Heart left ventricle (tissue), 16 donors: ENCODE data around the gene ATXN7. TPM values are rescaled to one million over a fixed set of nuclear protein-coding genes. Genes with fewer than 3 reads are reported as not detected.
A peak's percentile ranks its signal among the peaks of the same experiment; 100 is the strongest.

Experiments
- ATAC-seq, 4 donors: fragments of 200-7000 bp; cut with Tn5 transposase; one replicate each; pipeline ENCODE4 v1.9.1; 2020 to 2022; ENCODE audit warnings: moderate library complexity in 4 of 4, mild to moderate bottlenecking in 3 of 4, moderate number of reproducible peaks in 1 of 4
- DNase-seq, 5 donors: peaks; one replicate each; pipeline ENCODE4 v3.0.0-alpha.2; 2020
- H3K27ac ChIP-seq, 12 donors: fragments of 200-600 bp; sonication (generic) in 4 of 12; one replicate each; pipeline versions ENCODE4 v1.5.0 to v1.8.0; 2016 to 2022; ENCODE audit warnings: mild to moderate bottlenecking in 2 of 12
- H3K27me3 ChIP-seq, 9 donors: fragments of 200-600 bp; sonication (generic) in 2 of 9; one replicate each; pipeline versions ENCODE4 v1.5.1 to v1.8.0; 2016 to 2022; ENCODE audit warnings: mild to moderate bottlenecking in 3 of 9
- H3K36me3 ChIP-seq, 9 donors: fragments of 200-600 bp; sonication (generic) in 2 of 9; one replicate each; pipeline versions ENCODE4 v1.5.0 to v1.8.0; 2018 to 2022; ENCODE audit warnings: mild to moderate bottlenecking in 2 of 9
- H3K4me1 ChIP-seq, 12 donors: fragments of 200-600 bp; sonication (generic) in 4 of 12; one replicate each; pipeline versions ENCODE4 v1.5.0 to v1.8.0; 2016 to 2022; ENCODE audit warnings: mild to moderate bottlenecking in 3 of 12
- H3K4me3 ChIP-seq, 12 donors: fragments of 200-600 bp; sonication (generic) in 4 of 12; one replicate each; pipeline versions ENCODE4 v1.5.0 to v1.8.0; 2017 to 2022; ENCODE audit warnings: mild to moderate bottlenecking in 9 of 12, moderate library complexity in 4 of 12
- H3K9me3 ChIP-seq, 12 donors: fragments of 200-600 bp; sonication (generic) in 4 of 12; one replicate each; pipeline versions ENCODE4 v1.5.0 to v1.8.0; 2016 to 2022; ENCODE audit warnings: mild to moderate bottlenecking in 1 of 12
- POLR2A ChIP-seq, 2 donors: fragments of 450-650 bp; IDR thresholded peaks; one replicate each; pipeline ENCODE4 v1.6.1; 2017; ENCODE audit warnings: antibody characterized with exemption in 2 of 2, mild to moderate bottlenecking in 2 of 2, moderate library complexity in 2 of 2
- WGBS, 4 donors: extraction: QIAGEN DNeasy Blood & Tissue Kit in 2 of 4; methylation state at CpG; one replicate each; pipeline versions ENCODE4 v1.1.5 to v1.1.7; 2013 to 2018; 5-methylcytosine and 5-hydroxymethylcytosine counted together
- intact Hi-C, 10 donors: fragments of 100-400 bp; cut with DNase I; formaldehyde crosslinking; loops; one replicate each; pipeline versions ENCODE4 v1.11.1 to v1.14.2; 2022
- polyA plus RNA-seq, 2 donors: library from polyadenylated mRNA; stranded (reverse); fragments of 200-250 nt; gene quantifications; one replicate each; pipeline ENCODE4 v1.2.3, GENCODE V29; 2013
- total RNA-seq, 9 donors: library from RNA; depleted of rRNA in 2 of 9; stranded (reverse); fragments of >200 nt in 2 of 9; fragmentation: NEBNext Ultra II Directional in 3 of 9; extraction: Animal tissue kit (Norgen Biotek cat#: 25700) in 3 of 9; gene quantifications; one replicate each; pipeline versions ENCODE4 v1.1.0 to v1.2.4, GENCODE V29; 2016 to 2023
- TF ChIP-seq, protein P1 (sequence below), 12 donors: fragments of 200-600 bp; sonication (generic) in 4 of 12; IDR thresholded peaks; one replicate each; pipeline versions ENCODE4 v1.5.0 to v1.8.0; 2018 to 2022; ENCODE audit warnings: antibody characterized with exemption in 12 of 12, mild to moderate bottlenecking in 5 of 12
- donor health status: ischemic (EF 13 %, LVEDD 7.1; RV severe dilation, severe dysfunction).
- donor health status: healthy with polysubstance abuse.
- donor health status: DM: no; HTN: yes; CAD: no.
- donor health status: DM: no; HTN: no; CAD: no.
- donor health status: ischemic (EF 25% LVEDD 6.9; RV normal size, moderate dysfunction).
- donor health status: ischemic (EF 25% LVEDD 5.7; RV mildly dilated, moderate dysfunction).
- donor health status: healthy.
- donor health status: DM: yes; HTN: yes; CAD: no.
- donor health status: ischemic (EF 35%, LVEDD 5.7; RV mildly dilated, moderate dysfunction).
- donor health status: nonischemic (EF 11% LVEDD 7.7; RV severe dilation, severe dysfunction).
- donor health status: DM: yes; HTN: yes; CAD: no.
- donor health status: PGD.
- donor health status: ischemic (EF 29% LVEDD 5.4; RV normal size, mild dysfunction).
- donor health status: nonischemic (EF 23%, LVEDD 6.1; RV moderate dilation, normal function).

Gene ATXN7
- total and polyA plus RNA-seq, 11 donors, result 4.5 to 31.4 (median 16.7) TPM

DNA sequence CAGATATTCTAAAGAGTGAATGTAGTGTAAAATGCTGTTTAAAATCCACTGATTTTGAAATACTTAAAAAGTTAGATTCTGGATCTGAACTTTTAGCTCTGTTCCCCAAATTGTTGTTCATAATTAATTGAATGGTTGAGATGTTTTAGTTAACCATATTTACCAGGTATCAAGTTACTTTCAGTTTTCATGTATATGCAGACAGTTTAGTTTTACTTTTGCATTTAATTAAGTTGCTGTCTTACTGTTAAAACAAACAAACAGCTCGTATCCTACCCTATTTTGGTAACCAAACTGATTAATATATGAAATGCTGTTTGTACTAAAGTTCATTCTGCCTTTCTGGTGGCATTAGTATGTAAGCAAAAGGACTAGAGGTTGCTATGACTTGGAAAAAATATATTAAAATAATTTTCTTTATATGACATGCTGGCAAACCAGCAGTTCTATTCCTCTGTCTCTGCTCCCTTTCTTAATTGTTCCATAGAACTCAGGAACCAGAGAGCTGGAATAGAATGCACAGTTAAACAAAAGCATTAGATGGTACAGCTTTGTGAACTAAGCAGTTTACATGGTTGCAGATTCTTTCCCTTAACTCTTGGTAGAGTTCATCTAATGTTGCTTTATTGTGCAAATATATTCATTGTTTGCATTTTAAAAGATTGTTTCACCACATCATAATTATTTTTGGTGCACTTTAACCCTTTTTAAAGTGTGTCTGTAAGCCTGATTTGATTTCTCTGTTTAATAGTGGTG lies 88.0 kb downstream of the ATXN7 start:
- H3K27ac ChIP-seq, result peak overlapping the region in 1 of 12 donors; percentile 22
- peaks cover 0 to 21% (median 14%) of the 10 kb centered on the region in 9 donors for H3K36me3 ChIP-seq
- H3K4me1 ChIP-seq, result peaks cover 0 to 33% (median 13%) of the 10 kb centered on the region in 12 donors
- no peak for ATAC-seq
- intact Hi-C loops, result no loop called here
- DNase-seq, result no peak
- WGBS, 4 donors, result 58 to 80% (median 73%) methylated on average over 1 of the region's 1 CpG
- H3K27me3 ChIP-seq, result no peaks in the 10 kb centered on the region
- H3K9me3 ChIP-seq, result no peaks in the 10 kb centered on the region
- no peak overlapping the region for H3K4me3 ChIP-seq
- TF ChIP-seq, protein P1, sequence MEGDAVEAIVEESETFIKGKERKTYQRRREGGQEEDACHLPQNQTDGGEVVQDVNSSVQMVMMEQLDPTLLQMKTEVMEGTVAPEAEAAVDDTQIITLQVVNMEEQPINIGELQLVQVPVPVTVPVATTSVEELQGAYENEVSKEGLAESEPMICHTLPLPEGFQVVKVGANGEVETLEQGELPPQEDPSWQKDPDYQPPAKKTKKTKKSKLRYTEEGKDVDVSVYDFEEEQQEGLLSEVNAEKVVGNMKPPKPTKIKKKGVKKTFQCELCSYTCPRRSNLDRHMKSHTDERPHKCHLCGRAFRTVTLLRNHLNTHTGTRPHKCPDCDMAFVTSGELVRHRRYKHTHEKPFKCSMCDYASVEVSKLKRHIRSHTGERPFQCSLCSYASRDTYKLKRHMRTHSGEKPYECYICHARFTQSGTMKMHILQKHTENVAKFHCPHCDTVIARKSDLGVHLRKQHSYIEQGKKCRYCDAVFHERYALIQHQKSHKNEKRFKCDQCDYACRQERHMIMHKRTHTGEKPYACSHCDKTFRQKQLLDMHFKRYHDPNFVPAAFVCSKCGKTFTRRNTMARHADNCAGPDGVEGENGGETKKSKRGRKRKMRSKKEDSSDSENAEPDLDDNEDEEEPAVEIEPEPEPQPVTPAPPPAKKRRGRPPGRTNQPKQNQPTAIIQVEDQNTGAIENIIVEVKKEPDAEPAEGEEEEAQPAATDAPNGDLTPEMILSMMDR (IDR thresholded peaks at IDR 0.05), result no peak
- no peak for TF ChIP-seq POLR2A (IDR thresholded peaks at IDR 0.05)

DNA sequence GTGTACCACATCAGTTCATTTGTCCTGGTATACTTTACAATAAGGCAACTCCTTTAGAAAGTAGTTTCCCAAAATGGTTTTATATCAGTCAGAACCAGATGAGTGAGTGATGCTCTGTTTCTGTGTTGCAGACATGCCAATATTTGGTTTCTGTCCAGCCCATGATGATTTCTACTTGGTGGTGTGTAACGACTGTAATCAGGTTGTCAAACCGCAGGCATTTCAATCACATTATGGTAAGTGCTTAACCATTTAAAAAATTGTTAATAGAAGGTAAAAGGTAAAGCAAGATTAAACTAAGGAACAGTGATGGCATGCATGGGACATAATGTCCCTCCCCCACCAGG lies 88.6 kb downstream of the ATXN7 start:
- WGBS, 4 donors, result 83 to 86% (median 85%) methylated on average over 2 of the region's 2 CpGs
- Histone ChIP-seq H3K4me1 (peaks cover 0 to 33% (median 13%) of the 10 kb centered on the region in 12 donors), H3K27ac (peak overlapping the region in 1 of 12 donors; percentile 22), H3K27me3 (no peaks in the 10 kb centered on the region), H3K9me3 (no peaks in the 10 kb centered on the region), H3K4me3 (no peak overlapping the region), H3K36me3 (peaks cover 0 to 23% (median 14%) of the 10 kb centered on the region in 9 donors)
- TF ChIP-seq, protein P1 (IDR thresholded peaks at IDR 0.05), result no peak
- TF ChIP-seq POLR2A (IDR thresholded peaks at IDR 0.05), result no peak
- ATAC-seq, result no peak
- intact Hi-C loops, result no loop called here
- DNase-seq, result no peak

DNA sequence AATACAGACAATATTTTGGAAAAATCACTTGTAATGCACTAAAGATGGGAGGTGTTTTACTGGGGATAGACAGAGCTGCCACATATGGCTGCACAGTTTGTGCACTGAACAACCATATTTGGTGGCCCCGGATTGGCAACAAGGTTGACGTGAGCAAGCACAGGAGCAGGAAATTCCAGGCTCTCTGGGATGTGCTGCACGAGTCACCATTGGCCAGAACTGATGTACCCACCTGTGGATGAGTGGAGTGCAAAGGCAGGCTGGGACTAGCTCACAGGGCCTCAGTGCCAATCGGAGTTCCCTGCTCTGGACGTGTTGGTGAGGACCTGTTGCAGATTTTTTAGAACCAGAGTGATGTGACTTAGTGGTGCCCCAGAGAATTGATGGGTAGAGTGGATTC lies 90.5 kb downstream of the ATXN7 start:
- Histone ChIP-seq H3K4me1 (peaks cover 0 to 42% (median 15%) of the 10 kb centered on the region in 12 donors), H3K27ac (no peak overlapping the region), H3K4me3 (no peak overlapping the region), H3K27me3 (no peaks in the 10 kb centered on the region), H3K9me3 (no peaks in the 10 kb centered on the region), H3K36me3 (peaks cover 0 to 23% (median 14%) of the 10 kb centered on the region in 9 donors)
- no peak for ATAC-seq
- TF ChIP-seq, protein P1 (IDR thresholded peaks at IDR 0.05), result no peak
- TF ChIP-seq POLR2A (IDR thresholded peaks at IDR 0.05), result no peak
- DNase-seq, result no peak
- 86 to 89% (median 88%) methylated on average over 5 of the region's 5 CpGs for WGBS, 4 donors
- intact Hi-C loops, result no loop called here

DNA sequence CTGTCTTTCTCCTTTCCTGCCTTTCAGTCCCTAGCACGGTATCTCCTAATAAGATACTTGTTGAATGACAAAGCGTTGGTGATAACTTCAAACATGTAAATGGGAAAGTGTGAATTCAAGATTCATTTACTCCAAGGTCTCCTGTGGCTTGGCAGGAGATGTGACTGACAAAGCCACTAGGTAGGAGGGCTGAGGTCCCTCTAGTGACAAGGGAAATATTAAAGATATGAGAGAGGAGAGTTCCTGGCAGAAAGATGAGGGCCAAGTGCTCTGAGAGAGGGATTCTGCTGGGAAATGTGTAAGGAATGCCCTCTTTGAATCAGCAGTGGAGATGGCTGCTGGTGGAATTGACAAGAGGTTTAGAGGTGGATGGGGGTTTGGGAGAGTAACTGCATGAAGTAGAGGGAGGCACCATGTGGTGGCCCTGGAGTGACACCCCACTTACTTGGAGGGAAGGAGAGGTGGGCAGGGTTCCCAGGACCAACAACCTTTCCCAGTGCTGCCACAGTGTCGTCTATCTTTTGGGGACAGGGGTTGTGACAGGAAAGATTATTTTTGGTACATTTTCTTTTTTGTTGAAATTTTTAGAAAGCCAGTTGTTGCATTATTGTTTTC lies 91.5 kb downstream of the ATXN7 start:
- 73 to 88% (median 85%) methylated on average over 3 of the region's 3 CpGs for WGBS, 4 donors
- no peak for DNase-seq
- intact Hi-C loops, result loop anchor here in 1 of 10 donors (5.0 kb wide), 1 partner anchor 37 kb away; no protein-coding TSS in a partner anchor
- no peak overlapping the region for H3K4me3 ChIP-seq
- no peaks in the 10 kb centered on the region for H3K27me3 ChIP-seq
- peaks cover 0 to 23% (median 14%) of the 10 kb centered on the region in 9 donors for H3K36me3 ChIP-seq
- peak in 1 of 4 donors; percentile 44 for ATAC-seq
- no peak overlapping the region for H3K27ac ChIP-seq
- peaks cover 0 to 43% (median 19%) of the 10 kb centered on the region in 12 donors for H3K4me1 ChIP-seq
- H3K9me3 ChIP-seq, result no peaks in the 10 kb centered on the region
- TF ChIP-seq, protein P1 (IDR thresholded peaks at IDR 0.05), result no peak
- TF ChIP-seq POLR2A (IDR thresholded peaks at IDR 0.05), result no peak
